GM19239 (cell line): ENCODE results near the gene TCF12.
A peak's percentile ranks its signal among the peaks of the same experiment; 100 is the strongest.
"Not testable (repeated sequence)": the region's sequence is repeated elsewhere in the genome, so short reads cannot be mapped to it uniquely, and the experiment has no call there.

Experiments used
- DNase-seq: peaks from one replicate; pipeline ENCODE4 v3.0.0; 2011; ENCODE audit warnings: low spot score; ENCODE audit not compliant: insufficient read length
- FAIRE-seq: peaks from 2 replicates; lab custom pipeline; 2011; peaks lifted over from hg19 to GRCh38; lab: Jason Lieb, UNC

Gene TCF12

DNA sequence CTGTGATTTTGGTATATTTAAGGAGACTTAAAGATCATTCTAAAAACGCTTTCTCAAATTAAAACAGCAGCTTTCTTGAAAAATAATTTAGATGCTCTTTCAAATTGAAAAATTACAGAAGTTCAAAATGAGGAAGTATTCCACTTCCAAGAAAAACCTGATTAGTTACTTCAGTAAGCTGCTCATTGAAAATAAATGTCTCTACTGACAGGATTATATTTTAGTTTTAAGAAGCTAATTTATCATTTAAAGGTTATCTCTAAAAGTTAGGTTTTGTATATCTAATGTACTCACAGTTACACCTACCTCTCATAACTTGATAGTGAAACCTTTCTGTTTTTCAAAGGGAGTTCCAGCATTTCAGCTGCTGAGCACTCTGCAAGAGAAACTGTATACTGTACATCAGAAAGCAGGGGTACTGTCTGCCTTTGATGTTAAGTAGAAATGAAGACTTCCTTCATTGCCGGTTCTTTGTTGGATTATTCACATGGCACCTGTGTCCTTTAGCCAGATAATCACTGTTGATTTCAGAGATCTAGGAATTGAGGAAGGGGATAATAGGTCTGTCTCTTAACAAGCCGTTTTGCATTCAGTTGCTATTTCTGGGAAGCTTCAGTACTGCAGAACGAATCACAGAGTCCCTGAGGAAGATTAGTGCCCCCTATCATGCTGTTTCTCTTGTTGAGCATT lies 161.6 kb downstream of the TCF12 start:
- no peak for DNase-seq
- FAIRE-seq = peak; percentile 84

DNA sequence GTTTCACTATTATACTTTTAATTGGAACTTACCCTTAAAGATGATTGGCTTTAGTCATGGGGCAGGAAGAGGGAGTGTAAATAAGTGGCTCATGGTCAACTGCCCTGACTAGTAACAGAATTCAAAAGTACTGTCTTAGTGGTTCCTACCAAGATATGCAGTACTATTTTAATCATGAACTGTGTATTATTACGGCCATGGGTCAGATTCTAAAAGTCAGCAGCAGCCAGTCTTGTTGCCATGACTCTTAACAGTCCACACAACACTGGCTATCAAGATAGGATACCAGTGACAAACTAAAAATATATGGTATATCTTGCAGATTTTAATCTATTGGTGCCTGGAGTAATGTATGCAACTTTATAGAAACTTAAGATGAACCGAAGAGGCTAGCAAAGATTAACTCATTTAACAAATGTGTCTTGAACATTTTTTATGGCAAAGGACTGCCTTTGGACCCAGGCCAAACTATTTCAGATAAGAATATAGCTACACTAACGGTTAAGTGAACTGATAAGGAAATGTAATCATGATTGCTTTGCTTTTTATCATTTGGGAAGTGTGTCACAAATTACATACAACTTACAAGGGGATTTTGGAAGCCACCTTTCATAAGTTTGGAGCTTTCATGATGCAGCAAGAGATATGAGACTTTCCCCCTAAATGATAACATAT lies 163.7 kb downstream of the TCF12 start:
- DNase-seq (no peak), FAIRE-seq (no peak)

DNA sequence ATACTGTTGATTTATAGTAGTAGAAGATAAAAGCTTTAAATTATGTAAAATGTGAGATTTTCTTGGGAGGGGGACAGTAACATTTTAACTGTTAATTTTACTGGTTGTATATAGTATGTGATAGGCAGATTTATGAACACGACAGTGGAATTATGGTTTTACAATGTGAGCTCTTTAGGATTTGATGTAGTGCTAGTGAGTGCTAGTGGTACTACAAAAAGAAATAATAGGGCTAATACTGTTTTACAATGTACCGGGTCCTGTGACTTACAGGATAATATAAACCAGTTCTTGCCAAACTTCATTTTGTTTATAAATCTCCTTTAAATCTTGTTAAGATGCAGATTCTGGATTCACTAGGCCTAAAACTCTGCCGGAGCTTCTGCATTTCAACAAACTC lies 165.7 kb downstream of the TCF12 start:
- FAIRE-seq = no peak
- no peak for DNase-seq

DNA sequence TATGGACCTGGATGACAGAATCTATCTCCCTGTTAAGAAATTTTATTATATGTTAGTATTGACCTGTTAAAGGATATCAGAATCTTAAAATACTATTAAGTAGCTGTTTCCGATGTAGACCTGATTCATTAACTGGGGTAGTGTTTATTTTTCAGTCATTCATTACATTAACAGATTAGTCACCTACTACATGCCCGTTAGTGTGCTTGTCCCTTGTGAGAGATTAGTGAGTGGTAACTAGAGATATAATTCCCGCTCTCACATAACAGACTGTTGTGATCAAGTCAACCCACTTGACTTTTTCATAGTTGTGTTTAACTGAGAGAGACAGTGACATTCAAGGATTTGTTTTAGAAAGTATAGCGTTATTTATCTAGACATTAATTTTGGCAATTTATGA lies 166.8 kb downstream of the TCF12 start:
- DNase-seq (no peak), FAIRE-seq (no peak)

DNA sequence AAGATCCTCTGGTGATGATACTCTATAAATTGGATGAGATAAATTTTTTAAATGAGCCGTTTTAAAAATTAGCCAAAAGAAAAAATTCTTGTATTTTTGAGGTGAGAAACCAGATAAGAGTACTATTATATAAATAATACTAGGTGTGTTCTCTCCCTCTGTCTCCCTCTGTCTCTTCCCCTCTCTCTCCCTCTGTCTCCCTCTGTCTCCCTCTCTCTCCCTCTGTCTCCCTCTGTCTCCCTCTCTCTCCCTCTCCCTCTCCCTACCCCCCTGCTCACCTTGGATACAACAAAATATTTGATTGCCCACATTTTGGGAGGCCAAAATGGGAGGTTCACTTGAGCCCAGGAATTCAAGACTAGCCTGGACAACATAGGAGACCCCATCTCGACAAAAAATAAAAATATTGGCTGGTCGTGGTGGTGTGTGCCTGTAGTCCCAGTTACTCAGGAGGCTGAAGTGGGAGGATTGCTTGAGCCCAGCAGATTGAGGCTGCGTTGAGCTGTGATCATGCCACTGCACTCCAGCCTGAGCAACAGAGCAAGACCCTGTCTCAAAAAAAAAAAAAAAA lies 168.5 kb downstream of the TCF12 start:
- FAIRE-seq = no peak
- DNase-seq = no peak

DNA sequence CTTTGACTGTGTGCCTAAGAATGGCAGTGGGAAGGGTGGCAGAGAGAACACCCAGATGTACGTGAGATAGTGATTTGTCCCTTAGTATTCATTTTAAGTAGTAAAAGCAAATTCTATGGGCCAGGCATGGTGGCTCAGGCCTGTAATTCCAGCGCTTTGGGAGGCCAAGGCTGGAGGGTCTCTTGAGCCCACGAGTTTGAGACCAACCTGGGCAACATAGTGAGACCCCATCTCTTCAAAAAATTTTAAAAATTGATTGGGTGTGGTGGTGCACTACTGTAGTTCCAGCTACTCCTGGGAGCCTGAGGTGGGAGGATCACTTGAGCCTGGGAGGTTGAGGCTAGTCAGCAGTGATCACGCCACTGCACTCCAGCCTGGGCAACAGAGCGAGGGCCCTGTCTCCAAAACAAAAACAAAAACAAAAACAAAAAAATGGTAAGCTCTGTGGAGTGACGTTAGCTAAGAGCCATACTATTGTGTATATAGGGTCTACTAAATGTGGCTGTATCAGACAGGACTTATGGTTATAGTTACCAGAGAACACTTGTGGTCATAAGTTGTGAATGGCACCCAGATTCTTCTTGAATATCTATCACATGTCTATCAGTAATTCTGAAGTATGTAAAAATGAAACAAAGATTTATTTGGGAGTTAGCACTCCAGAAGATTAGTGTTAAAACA lies 171.5 kb downstream of the TCF12 start:
- no peak for DNase-seq
- FAIRE-seq = no peak

DNA sequence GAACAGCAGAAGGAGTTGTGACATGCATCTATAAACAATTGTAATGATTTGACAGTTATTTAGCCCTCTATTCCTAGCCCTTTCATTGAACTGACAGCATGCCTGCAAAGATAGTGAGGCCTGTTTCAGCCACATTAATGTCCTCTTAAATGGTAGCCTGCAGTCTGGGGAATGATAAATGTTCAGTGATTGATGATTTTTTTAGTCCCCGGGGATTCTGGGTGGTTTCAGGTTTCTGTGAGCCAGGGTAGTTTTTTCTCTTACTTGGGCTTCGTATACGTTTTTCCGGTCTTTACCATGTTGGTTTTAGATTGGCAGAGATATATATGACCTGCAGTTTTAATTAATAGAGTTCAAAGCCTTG lies 172.0 kb downstream of the TCF12 start:
- FAIRE-seq (no peak), DNase-seq (no peak)

DNA sequence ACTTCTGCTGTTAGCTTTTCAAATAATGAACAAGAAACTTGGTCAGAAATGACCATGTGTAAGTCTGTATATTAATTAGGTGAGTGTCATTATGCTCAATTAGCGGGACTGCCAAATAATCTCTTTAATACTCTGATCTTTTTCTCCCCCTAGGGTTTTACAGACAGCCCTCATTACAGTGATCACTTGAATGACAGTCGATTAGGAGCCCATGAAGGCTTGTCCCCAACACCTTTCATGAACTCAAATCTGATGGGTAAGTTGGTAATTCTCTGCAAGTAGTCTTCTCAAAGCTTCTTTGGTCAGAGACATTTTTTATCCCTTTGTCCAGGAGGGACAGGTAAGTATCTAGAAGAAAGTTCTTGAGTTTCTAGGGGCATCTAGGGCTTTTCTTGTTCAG lies 173.2 kb downstream of the TCF12 start:
- DNase-seq (no peak), FAIRE-seq (no peak)

DNA sequence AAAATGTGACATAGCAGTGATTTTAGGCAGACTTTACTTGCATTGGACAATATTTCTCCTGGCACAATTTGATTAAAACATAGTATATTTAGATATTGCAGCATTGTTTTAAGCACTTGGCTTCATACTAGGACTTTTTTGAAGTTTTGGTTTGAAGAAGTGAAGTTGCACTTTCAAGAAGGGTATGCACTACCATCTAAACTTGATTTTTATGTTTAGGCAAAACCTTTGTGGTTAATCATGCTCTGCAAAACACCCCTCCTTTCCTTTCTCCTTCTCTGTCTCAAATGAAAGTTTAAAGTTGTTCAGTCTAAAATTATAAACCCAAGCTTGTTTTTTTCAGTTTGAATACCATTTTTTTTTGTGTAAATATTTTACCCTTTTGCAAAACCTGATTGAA lies 173.8 kb downstream of the TCF12 start:
- FAIRE-seq = peak; percentile 78

DNA sequence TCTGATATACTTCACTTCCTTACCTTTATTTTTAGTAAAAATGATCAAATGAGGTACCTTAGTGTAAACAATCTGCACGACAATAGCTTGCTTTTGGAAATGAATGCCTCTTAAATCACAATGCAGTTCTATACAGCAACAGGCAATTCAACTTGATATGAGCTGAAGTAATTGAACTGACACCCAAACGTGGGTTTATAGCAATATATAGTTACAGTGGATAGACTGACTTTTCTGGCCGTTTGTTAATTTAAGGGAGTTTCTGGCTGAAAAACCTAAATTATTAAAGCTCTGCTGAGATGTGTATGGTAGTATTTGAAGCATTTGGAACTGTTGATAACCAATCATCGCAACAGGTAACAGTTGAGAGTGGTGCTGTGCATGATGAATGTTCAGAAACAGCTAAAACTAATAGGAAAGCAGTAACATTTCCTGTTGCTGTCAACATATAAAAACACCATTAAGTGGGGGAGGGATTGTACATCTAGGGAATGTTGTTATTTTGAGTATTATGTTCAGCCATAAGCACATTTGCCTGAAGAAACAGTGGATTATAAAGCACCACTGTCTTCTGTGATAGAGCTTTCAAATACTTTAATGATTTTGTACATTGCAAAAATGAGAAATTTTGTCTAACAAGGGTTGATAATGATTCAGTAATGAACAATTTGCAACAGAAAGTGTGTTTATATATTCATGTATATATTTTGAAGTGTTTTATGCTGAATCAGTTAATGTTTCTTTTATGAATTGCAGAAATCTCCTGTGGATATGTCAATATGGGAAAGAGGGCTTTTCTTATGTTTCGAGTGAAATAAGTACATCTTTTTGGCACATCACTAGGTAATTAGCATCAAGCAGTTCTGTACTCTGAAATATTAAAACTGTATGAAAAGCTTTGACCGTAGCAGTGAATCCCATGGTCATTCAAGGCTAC lies 176.1 kb downstream of the TCF12 start:
- FAIRE-seq = no peak
- DNase-seq = no peak

More for the DNA sequence above, 173.8 kb downstream of the TCF12 start:
- DNase-seq = no peak

DNA sequence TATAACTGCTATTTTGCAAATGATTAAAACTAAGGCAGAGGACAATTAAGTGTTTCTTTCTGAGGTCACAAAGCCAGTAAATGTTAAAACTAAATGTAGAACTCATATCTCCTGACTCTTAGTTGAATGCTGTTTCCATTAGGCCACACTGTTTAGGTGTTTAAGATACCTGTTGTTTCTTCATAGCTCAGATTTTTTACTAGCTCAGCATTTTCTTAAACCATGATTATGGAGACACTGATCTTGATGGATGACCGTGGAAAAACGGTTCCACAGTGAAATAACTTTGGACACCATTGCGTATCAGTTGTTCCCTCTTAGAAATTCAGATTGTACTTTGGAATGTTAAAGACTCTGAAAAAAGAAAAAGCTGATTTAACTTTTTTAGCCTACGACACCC lies 177.5 kb downstream of the TCF12 start:
- FAIRE-seq (no peak), DNase-seq (no peak)

DNA sequence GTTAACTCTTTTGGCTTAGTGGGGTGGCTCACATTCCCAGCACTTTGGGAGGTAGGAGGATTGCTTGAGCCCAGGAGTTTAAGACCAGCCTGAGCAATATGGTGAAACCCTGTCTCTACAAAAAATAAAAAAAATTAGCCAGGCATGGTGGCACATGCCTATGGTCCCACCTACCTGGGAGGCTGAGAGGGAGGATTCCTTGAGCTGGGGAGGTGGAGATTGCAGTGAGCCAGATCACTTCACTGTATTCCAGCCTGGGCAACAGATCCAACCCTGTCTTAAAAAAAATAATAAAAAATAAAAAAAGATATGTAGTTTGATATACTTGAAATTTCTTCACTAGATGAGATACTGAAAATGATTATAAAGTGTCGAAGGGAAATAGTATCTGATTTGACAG lies 178.8 kb downstream of the TCF12 start:
- no peak for FAIRE-seq
- no peak for DNase-seq

DNA sequence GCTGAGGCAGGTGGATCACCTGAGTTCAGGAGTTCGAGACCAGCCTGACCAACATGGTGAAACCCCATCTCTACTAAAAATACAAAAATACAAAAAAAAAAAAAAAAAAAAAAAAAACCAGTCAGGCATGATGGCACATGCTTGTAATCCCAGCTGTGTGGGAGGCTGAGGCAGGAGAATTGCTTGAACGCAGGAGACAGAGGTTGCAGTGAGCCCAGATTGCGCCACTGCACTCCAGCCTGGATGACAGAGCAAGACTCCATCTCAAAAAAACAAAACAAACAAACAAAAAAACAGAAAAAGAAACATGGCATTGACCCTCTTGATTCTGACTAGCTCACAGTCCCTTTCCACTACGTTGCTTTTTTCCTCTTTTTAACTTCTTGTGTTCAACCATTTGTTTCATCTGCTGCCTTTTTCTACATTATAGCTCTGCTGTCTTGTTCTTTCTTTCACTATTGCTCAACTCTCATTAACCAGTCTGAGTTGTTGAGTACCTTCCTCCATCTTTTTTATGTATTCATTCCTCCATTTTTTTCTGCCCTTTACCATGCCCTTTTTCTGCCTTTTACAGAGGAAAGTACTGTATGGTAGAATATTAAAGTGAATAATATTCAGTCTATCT lies 179.6 kb downstream of the TCF12 start:
- not testable (repeated sequence) for DNase-seq, FAIRE-seq

DNA sequence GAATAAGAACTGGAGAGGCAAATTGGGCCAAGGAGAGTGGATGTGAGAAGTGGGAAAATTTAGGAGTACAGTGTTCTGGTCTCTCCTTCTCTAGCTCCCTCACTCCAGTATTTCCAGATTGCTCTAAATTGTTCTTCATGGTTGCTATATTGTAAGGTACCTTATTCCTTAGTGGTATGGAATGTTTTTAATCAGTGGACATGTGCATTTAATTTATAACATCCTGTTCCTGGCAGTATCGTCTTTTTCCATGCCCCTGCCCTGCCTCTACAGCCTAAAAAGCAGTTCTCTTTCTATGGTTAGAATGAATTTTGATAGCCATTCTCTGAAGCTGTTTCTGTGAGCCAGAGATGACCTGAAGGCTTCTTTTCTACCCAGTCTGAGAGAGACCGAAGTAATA lies 180.5 kb downstream of the TCF12 start:
- DNase-seq (no peak), FAIRE-seq (no peak)

DNA sequence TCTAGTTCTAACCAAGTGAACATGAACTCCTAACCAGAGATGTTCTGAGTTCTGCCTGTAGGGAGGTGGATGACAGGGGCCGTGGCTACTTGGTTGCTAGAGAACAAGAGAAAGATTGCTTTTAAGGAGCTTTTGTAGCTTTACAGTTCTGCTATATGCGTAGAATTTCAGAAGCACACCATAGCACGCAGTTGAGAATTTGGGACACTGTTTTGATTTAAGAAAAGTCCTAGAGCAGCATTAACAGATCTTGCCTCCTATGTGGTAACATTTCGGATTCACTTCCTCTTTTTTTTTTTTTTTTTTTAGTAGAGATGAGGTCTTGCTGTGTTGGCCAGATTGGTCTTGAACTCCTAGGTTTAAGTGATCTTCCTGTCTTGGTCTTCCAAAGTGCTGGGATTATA lies 181.7 kb downstream of the TCF12 start:
- DNase-seq (no peak), FAIRE-seq (peak; percentile 85)

DNA sequence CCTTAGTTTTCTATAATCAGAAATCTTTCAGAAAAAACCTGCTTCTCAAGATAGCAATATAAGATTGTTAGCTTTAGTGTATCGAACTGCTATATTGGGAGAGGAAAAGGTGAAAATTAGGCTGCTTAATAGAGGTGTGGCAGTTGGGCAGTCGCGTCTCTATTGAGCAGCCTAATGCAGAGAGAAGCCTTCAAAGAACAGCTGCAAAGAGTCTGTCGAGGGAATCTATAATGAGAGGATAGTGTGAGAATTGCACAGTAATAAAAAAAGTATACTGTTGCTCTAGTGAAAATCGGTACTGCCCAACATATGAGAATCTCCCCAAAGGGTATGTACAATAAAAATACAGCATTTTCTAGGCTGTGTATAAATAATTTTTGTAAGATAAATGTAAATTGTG lies 184.4 kb downstream of the TCF12 start:
- peak; percentile 14 for FAIRE-seq
- no peak for DNase-seq

DNA sequence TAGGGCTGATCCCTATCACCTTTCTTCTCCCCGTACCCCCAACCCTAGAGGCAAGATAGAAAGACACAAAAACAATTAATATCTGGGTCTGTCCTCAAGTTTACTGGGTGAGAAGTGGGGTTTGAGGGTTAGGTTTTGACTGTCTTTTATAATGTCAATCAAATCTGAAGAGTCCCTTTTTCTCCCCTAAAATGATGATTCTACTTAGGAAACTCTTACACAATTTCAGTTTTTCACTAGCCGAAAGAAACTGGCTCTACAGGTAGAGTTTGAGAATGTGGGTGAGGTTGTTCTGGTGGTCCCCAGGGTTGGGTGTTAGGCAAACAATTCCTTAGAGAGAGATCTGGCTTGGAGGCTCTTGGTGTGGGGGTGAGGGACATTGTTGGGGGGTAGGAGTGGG lies 189.9 kb downstream of the TCF12 start:
- FAIRE-seq (no peak), DNase-seq (no peak)

DNA sequence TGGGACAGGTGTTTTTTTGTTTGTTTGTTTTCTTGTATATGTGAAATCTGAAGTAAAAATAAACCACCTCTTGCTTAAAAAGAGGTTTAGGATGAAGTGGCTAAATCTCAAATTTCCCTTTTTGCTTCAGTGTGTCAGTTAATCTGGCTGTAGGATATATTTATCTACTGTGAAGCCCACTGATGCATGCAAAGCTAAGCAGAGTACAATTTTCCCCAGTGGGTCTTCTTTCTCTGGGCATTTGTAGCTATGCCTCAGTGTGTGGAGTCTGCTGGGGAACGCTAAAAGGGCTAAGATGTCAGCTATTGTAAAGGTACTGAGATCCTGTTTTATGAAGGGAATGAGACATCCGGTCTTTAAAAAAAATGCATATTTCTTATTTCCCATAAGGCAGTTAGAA lies 190.6 kb downstream of the TCF12 start:
- DNase-seq (no peak), FAIRE-seq (no peak)

DNA sequence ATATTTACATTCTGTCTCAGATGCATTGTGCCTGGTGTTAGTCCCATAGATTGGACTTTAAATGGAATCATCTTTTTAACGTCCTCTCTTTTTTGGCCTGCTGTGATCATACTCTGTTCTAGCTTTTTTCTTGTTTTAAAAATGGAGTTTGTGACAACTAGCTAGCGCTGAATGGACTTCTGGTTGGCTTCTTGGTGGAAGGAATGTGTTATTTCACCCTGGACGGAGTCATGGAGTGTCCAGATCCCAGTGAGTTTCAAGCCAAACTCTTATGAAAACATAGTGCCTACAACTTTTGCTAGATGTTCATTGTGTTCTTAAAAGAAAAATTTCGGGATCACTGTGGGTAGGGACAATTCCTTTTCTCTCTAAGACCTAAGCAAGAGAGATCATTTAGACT lies 192.6 kb downstream of the TCF12 start:
- no peak for FAIRE-seq

DNA sequence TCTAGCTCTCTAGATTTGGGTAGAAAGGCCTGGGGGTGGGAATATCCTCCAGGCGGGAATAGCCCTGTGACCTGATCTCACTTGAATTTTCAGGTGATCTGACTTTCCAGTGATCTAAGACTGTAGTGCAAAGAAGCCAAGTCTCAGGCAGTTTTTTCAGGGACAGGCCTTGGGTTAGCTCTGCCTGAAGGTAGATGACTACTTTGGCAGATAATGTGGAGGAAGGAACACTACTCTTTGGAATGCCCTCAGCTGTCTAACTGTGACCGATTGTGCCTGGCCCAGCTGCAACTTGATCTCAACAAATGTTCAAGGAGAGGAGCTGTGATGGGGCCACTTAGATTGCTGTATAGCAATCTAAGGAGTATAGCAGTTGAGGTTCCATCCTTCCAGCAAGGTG lies 193.7 kb downstream of the TCF12 start:
- no peak for DNase-seq
- FAIRE-seq = no peak

More for the DNA sequence above, 192.6 kb downstream of the TCF12 start:
- no peak for DNase-seq
